HL-60 (cell line): ENCODE measurements around the gene ROBO1.

Experiments
- DNase-seq, 2 experiments: peaks; one replicate each; pipeline ENCODE4 v3.0.0-alpha.2; 2010 to 2020; ENCODE audit warnings: low read depth in 1 of 2, low spot score in 1 of 2
- H3K27ac ChIP-seq: fragments of 250-450 bp; sonication (Bioruptor Pico); replicated peaks from 2 replicates; pipeline ENCODE4 v1.5.1; 2020; ENCODE audit warnings: mild to moderate bottlenecking, moderate library complexity
- H3K27me3 ChIP-seq: fragments of 250-450 bp; sonication (Bioruptor Pico); 2 replicates; pipeline ENCODE4 v1.5.1; 2021; ENCODE audit warnings: mild to moderate bottlenecking, moderate library complexity; ENCODE audit not compliant: insufficient read depth, poor library complexity, severe bottlenecking
- H3K4me3 ChIP-seq: replicated peaks from 2 replicates; pipeline ENCODE4 v1.5.1; 2011; ENCODE audit warnings: mild to moderate bottlenecking, control low read depth, low read length; ENCODE audit not compliant: insufficient read depth
- GABPA ChIP-seq: IDR thresholded peaks from 2 replicates; pipeline ENCODE4 v1.6.1; 2012; ENCODE audit warnings: low read depth
- POLR2AphosphoS5 ChIP-seq: IDR thresholded peaks from 2 replicates; pipeline ENCODE4 v1.6.1; 2012; ENCODE audit warnings: low read depth
- SPI1 ChIP-seq: IDR thresholded peaks from 2 replicates; pipeline ENCODE4 v1.6.1; 2012; ENCODE audit warnings: low read depth, mild to moderate bottlenecking, borderline replicate concordance
- TF ChIP-seq, protein P1 (sequence below): IDR thresholded peaks from 2 replicates; pipeline ENCODE4 v1.6.1; 2012; ENCODE audit warnings: low read depth; ENCODE audit not compliant: insufficient replicate concordance
- TF ChIP-seq, protein P2 (sequence below): IDR thresholded peaks from one replicate; pipeline ENCODE4 v1.5.1; 2011; ENCODE audit warnings: low read length, control low read depth, inconsistent platforms; ENCODE audit not compliant: insufficient read depth

Gene ROBO1

DNA sequence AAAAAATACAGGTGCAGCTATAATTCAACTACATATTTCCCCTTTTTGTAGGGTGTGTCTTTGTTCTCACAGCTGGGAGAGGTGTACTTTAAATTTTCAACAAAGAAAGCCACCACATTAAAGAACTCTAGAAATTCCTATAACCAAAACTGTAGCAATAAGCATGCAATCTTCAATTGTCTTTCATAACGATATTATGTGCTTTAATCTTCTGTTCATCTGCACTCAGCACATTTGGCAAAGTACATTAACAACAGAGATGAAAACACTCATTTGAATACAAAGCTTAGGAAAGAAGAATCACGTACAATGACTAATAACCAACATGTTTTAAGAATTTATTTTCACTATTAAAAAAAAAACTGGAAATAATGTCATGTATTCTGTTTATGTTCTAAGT, 1025.8 kb downstream of the ROBO1 start:
- Histone ChIP-seq H3K4me3 (no peak overlapping the region), H3K27me3 (no peaks in the 10 kb centered on the region), H3K27ac (no peak overlapping the region)
- no peak for DNase-seq
- no peak for TF ChIP-seq SPI1
- no peak for TF ChIP-seq POLR2AphosphoS5
- TF ChIP-seq GABPA: no peak
- TF ChIP-seq, protein P1, sequence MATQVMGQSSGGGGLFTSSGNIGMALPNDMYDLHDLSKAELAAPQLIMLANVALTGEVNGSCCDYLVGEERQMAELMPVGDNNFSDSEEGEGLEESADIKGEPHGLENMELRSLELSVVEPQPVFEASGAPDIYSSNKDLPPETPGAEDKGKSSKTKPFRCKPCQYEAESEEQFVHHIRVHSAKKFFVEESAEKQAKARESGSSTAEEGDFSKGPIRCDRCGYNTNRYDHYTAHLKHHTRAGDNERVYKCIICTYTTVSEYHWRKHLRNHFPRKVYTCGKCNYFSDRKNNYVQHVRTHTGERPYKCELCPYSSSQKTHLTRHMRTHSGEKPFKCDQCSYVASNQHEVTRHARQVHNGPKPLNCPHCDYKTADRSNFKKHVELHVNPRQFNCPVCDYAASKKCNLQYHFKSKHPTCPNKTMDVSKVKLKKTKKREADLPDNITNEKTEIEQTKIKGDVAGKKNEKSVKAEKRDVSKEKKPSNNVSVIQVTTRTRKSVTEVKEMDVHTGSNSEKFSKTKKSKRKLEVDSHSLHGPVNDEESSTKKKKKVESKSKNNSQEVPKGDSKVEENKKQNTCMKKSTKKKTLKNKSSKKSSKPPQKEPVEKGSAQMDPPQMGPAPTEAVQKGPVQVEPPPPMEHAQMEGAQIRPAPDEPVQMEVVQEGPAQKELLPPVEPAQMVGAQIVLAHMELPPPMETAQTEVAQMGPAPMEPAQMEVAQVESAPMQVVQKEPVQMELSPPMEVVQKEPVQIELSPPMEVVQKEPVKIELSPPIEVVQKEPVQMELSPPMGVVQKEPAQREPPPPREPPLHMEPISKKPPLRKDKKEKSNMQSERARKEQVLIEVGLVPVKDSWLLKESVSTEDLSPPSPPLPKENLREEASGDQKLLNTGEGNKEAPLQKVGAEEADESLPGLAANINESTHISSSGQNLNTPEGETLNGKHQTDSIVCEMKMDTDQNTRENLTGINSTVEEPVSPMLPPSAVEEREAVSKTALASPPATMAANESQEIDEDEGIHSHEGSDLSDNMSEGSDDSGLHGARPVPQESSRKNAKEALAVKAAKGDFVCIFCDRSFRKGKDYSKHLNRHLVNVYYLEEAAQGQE: no peak
- TF ChIP-seq, protein P2, sequence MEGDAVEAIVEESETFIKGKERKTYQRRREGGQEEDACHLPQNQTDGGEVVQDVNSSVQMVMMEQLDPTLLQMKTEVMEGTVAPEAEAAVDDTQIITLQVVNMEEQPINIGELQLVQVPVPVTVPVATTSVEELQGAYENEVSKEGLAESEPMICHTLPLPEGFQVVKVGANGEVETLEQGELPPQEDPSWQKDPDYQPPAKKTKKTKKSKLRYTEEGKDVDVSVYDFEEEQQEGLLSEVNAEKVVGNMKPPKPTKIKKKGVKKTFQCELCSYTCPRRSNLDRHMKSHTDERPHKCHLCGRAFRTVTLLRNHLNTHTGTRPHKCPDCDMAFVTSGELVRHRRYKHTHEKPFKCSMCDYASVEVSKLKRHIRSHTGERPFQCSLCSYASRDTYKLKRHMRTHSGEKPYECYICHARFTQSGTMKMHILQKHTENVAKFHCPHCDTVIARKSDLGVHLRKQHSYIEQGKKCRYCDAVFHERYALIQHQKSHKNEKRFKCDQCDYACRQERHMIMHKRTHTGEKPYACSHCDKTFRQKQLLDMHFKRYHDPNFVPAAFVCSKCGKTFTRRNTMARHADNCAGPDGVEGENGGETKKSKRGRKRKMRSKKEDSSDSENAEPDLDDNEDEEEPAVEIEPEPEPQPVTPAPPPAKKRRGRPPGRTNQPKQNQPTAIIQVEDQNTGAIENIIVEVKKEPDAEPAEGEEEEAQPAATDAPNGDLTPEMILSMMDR: no peak

DNA sequence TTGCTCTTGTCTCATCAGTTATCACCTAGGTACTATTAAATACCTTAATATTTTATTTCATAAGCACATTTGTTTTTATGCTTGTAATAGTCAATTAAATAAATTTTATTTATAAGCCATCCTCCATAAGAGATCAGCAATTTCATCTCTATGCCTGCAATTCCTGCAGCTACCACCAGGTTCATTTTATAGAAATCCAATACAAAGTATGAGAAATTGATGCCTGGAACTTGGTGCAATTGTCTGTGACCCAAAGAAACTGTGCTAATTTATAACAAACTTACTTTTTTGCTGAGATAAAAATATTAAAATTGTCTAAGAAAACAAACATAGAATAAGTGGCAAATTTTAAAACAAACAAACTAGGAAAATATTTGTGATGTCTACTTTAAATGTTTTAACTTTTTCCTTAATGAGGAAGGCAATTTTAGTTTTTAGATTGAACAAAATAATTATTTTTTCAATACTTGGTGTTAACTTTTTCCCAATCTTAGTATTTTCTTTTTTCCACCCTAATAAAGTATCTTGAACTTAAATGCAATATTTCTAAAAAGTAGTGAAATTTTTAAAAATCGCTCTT, 1026.6 kb downstream of the ROBO1 start:
- H3K27me3 ChIP-seq: no peaks in the 10 kb centered on the region
- DNase-seq: no peak
- H3K4me3 ChIP-seq: no peak overlapping the region
- TF ChIP-seq, protein P2: peak; percentile 39
- TF ChIP-seq POLR2AphosphoS5 (no peak), SPI1 (no peak)
- no peak overlapping the region for H3K27ac ChIP-seq

DNA sequence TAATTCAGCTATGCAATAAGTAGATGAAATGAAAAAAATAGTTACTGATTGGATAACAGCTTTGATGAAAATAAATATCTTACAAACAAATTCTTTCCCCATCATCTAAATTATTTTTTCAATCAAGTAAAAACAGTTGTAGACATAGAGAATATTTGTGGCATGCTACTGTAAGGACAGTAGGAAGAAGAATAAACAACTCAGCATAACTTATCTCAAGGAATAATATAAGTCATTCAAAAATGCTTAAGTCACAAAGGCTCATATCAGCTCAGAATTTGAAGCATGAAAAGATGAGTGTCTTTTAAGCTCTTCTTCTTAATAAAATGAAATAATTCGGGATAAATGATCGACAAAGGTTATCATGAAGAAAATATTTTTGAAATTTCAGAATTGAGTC, 1029.0 kb downstream of the ROBO1 start:
- TF ChIP-seq, protein P1: no peak
- TF ChIP-seq, protein P2: no peak
- no peak for TF ChIP-seq POLR2AphosphoS5
- no peaks in the 10 kb centered on the region for H3K27me3 ChIP-seq
- H3K27ac ChIP-seq: no peak overlapping the region
- DNase-seq: no peak
- H3K4me3 ChIP-seq: no peak overlapping the region

DNA sequence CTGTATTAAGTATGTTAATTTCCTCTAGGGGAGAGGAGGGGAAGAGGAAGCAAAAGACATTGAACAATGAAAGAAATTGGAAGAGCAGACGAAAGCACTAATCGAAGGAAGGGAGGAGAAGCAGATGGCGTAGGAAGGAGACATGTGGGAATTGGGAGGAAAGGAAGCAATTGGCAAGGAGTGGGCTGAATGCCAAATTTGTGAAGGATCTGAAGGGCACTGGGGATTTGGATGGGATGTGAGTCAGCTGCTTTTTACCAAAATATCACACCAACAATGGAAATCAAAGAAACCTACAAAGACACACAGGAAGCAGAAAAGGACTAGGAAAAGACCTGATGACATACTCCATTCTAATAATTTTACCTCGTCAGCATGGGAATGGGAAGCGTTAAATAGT, 1029.8 kb downstream of the ROBO1 start:
- Histone ChIP-seq H3K27ac (no peak overlapping the region), H3K4me3 (no peak overlapping the region), H3K27me3 (no peaks in the 10 kb centered on the region)
- no peak for TF ChIP-seq SPI1
- DNase-seq: no peak
